Lower lobe of right lung (tissue), 2 donors: ENCODE results near the gene PDE4B. TPM values are rescaled to one million over a fixed set of nuclear protein-coding genes. Genes with fewer than 3 reads are reported as not detected.

Experiments used
- ATAC-seq, 2 donors: fragments of 200-7000 bp; cut with Tn5 transposase; one replicate each; pipeline ENCODE4 v1.9.1; 2020 to 2022; ENCODE audit warnings: mild to moderate bottlenecking in 2 of 2, moderate library complexity in 2 of 2
- DNase-seq: peaks from one replicate; pipeline ENCODE4 v3.0.0-alpha.2; 2020
- H3K27ac ChIP-seq: fragments of 200-600 bp; one replicate; pipeline ENCODE4 v1.8.0; 2022
- H3K27me3 ChIP-seq: fragments of 200-600 bp; one replicate; pipeline ENCODE4 v1.8.0; 2022; ENCODE audit warnings: low read depth
- H3K36me3 ChIP-seq: fragments of 200-600 bp; one replicate; pipeline ENCODE4 v1.8.0; 2022; ENCODE audit warnings: mild to moderate bottlenecking
- H3K4me1 ChIP-seq: fragments of 200-600 bp; one replicate; pipeline ENCODE4 v1.8.0; 2022
- H3K4me3 ChIP-seq: fragments of 200-600 bp; one replicate; pipeline ENCODE4 v1.8.0; 2022; ENCODE audit warnings: mild to moderate bottlenecking
- H3K9me3 ChIP-seq: fragments of 200-600 bp; one replicate; pipeline ENCODE4 v1.8.0; 2022
- CTCF ChIP-seq: fragments of 200-600 bp; IDR thresholded peaks from one replicate; pipeline ENCODE4 v1.8.0; 2022; ENCODE audit warnings: antibody characterized with exemption, mild to moderate bottlenecking
- intact Hi-C: fragments of 100-400 bp; cut with DNase I; formaldehyde crosslinking; loops from one replicate; pipeline ENCODE4 v1.11.0; 2022
- total RNA-seq: library from RNA; stranded (reverse); fragmentation: NEBNext Ultra II Directional; extraction: Animal tissue kit (Norgen Biotek cat#: 25700); gene quantifications from one replicate; pipeline ENCODE4 v1.2.1, GENCODE V29; 2021
- donor health status: DM: no; HTN: yes; CAD: no; lungs with severe emphysema.

Gene PDE4B
- total RNA-seq, 1 donor from 2014 or later, result 26.9 TPM

- no peak for ATAC-seq
- H3K27ac ChIP-seq, result no peak overlapping the region
- no peak overlapping the region for H3K4me3 ChIP-seq
- H3K4me1 ChIP-seq, result no peaks in the 10 kb centered on the region
- no peak for DNase-seq
- intact Hi-C loops, result no loop called here
- H3K9me3 ChIP-seq, result no peaks in the 10 kb centered on the region
- no peak for TF ChIP-seq CTCF
- no peaks in the 10 kb centered on the region for H3K36me3 ChIP-seq
- H3K27me3 ChIP-seq, result no peaks in the 10 kb centered on the region
These were observed 197.5 kb downstream of the PDE4B start for GRCh38 chr1:65990161-65990560.

GRCh38 chr1:65991694-65992093 lies 199.0 kb downstream of the PDE4B start:
- no peaks in the 10 kb centered on the region for H3K4me1 ChIP-seq
- no peaks in the 10 kb centered on the region for H3K27me3 ChIP-seq
- H3K36me3 ChIP-seq, result no peaks in the 10 kb centered on the region
- intact Hi-C loops, result no loop called here
- no peak for ATAC-seq
- DNase-seq, result no peak
- no peak for TF ChIP-seq CTCF
- H3K9me3 ChIP-seq, result no peaks in the 10 kb centered on the region
- H3K27ac ChIP-seq, result no peak overlapping the region
- no peak overlapping the region for H3K4me3 ChIP-seq

- Histone ChIP-seq H3K9me3 (no peaks in the 10 kb centered on the region), H3K27me3 (no peaks in the 10 kb centered on the region), H3K4me3 (no peak overlapping the region), H3K36me3 (no peaks in the 10 kb centered on the region), H3K27ac (no peak overlapping the region), H3K4me1 (no peaks in the 10 kb centered on the region)
- intact Hi-C loops, result no loop called here
- ATAC-seq (no peak), DNase-seq (no peak)
- TF ChIP-seq CTCF, result no peak
These were observed 199.6 kb downstream of the PDE4B start for GRCh38 chr1:65992165-65992821.

GRCh38 chr1:65992831-65993271 lies 200.2 kb downstream of the PDE4B start:
- H3K9me3 ChIP-seq, result no peaks in the 10 kb centered on the region
- ATAC-seq (no peak), DNase-seq (no peak)
- H3K36me3 ChIP-seq, result no peaks in the 10 kb centered on the region
- H3K4me1 ChIP-seq, result no peaks in the 10 kb centered on the region
- no peaks in the 10 kb centered on the region for H3K27me3 ChIP-seq
- no peak for TF ChIP-seq CTCF
- intact Hi-C loops, result no loop called here
- H3K4me3 ChIP-seq, result no peak overlapping the region
- H3K27ac ChIP-seq, result no peak overlapping the region

- H3K4me1 ChIP-seq, result no peaks in the 10 kb centered on the region
- no peaks in the 10 kb centered on the region for H3K36me3 ChIP-seq
- no peak for DNase-seq
- intact Hi-C loops, result no loop called here
- no peak for ATAC-seq
- no peaks in the 10 kb centered on the region for H3K27me3 ChIP-seq
- TF ChIP-seq CTCF, result no peak
- H3K4me3 ChIP-seq, result no peak overlapping the region
- H3K9me3 ChIP-seq, result no peaks in the 10 kb centered on the region
- H3K27ac ChIP-seq, result no peak overlapping the region
These were observed 201.5 kb downstream of the PDE4B start for GRCh38 chr1:65994223-65994622.
